ENCODE measurements around the gene CABP4. TPM values are rescaled to one million over a fixed set of nuclear protein-coding genes. Genes with fewer than 3 reads are reported as not detected.

The CABP4 gene
- total RNA-seq, 1 experiment from 2014 or later, result not detected

DNA sequence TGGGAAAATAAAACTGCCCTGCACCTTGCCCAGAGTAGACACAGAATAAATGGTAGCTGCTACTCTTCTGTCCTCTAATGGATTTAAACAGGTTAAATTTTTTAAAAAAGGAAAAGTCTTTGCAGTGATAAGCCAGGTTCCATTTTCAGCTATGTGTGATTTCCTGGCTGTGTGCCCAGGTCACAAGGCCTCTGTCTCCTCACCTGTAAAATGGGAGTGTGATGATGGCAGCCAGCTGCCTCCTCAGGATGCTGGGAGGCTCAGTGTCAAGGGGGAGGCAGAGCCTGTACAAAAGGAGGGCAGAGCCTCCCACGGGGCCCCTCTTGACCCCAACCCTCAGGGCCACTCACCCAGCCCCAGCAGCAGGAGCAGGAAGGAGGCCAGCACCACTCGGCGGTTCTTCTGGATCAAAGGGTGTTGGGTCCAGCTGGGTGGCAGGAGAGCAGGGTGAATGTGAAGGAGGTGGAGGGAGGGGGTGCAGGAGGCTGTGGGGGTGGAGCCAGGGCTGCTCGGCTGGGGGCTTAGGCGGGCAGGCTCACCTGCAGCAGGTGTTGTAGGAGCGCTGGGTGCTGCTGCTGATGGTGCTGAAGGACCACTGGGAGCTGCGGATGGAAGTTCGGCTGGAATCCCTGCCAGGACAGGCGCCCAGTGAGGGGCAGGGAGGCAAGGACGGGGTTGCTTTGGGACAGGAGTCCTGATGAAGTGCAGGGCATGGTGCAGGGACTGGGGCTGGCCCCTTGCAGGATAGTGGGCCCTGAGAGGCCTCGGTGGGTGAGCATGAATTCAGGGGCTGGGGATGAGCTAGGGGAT is 12.0 kb downstream of the CABP4 start:
- Mint-ChIP-seq H3K9me3 (ENCODE audit: unreplicated experiment) (no peaks in the 10 kb centered on the region), H3K36me3 (ENCODE audit: insufficient read depth, unreplicated experiment) (peaks cover 17% of the 10 kb centered on the region), H3K4me1 (ENCODE audit: insufficient read depth, unreplicated experiment) (peaks cover 20% of the 10 kb centered on the region), H3K4me3 (ENCODE audit: unreplicated experiment) (peak overlapping the region; percentile 95), H3K27me3 (ENCODE audit: insufficient read depth, unreplicated experiment) (no peaks in the 10 kb centered on the region), H3K27ac (ENCODE audit: low read depth, unreplicated experiment) (peak overlapping the region; percentile 79)
- DNase-seq (ENCODE audit: unreplicated experiment), result no peak
- BruUV-seq (replicated peaks), result no TSS peak
- POLR2A ChIA-PET, result interaction anchor here (1.2 to 3.2 kb wide), 10 partner anchors 8 to 116 kb away, joined by 3 to 48 read pairs (median 12); partner anchors contain the start of genes AIP, CDK2AP2, GSTP1 and POLD4
- CTCF ChIA-PET, result interaction anchor here (0.7 to 1.9 kb wide), 4 partner anchors 39 to 195 kb away, joined by 3 to 8 read pairs (median 4); partner anchors contain the start of gene RPS6KB2
- TF ChIP-seq, protein P1, sequence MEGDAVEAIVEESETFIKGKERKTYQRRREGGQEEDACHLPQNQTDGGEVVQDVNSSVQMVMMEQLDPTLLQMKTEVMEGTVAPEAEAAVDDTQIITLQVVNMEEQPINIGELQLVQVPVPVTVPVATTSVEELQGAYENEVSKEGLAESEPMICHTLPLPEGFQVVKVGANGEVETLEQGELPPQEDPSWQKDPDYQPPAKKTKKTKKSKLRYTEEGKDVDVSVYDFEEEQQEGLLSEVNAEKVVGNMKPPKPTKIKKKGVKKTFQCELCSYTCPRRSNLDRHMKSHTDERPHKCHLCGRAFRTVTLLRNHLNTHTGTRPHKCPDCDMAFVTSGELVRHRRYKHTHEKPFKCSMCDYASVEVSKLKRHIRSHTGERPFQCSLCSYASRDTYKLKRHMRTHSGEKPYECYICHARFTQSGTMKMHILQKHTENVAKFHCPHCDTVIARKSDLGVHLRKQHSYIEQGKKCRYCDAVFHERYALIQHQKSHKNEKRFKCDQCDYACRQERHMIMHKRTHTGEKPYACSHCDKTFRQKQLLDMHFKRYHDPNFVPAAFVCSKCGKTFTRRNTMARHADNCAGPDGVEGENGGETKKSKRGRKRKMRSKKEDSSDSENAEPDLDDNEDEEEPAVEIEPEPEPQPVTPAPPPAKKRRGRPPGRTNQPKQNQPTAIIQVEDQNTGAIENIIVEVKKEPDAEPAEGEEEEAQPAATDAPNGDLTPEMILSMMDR (IDR thresholded peaks at IDR 0.05; ENCODE audit: unreplicated experiment), result no peak
- intact Hi-C loops (cut with micrococcal nuclease), result no loop called here

DNA sequence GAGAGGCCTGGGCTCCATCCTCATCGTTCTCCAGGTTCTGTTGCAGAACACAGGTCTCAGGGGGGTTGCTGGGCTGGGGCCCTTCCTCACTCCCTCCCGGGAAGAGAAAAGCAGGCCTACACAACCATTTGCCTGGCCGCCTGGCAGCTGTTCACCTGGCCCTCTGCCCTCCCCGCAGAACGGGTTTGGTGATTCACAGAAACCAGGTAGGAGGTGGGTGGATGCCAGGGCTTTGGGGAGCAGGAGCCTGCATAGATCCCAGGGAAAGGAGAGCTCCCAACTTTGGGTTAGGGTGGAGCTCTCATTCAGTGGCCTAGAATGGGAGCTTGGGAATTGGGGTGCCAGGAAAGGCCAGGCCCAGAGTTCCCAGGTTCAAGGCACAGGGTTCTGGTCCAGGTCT is 12.9 kb downstream of the CABP4 start:
- peak; percentile 88 for DNase-seq (ENCODE audit: unreplicated experiment)
- Mint-ChIP-seq H3K27me3 (ENCODE audit: insufficient read depth, unreplicated experiment) (no peaks in the 10 kb centered on the region), H3K4me1 (ENCODE audit: insufficient read depth, unreplicated experiment) (peaks cover 20% of the 10 kb centered on the region), H3K36me3 (ENCODE audit: insufficient read depth, unreplicated experiment) (peaks cover 17% of the 10 kb centered on the region), H3K9me3 (ENCODE audit: unreplicated experiment) (no peaks in the 10 kb centered on the region), H3K4me3 (ENCODE audit: unreplicated experiment) (peak overlapping the region; percentile 95), H3K27ac (ENCODE audit: low read depth, unreplicated experiment) (peak overlapping the region; percentile 79)
- intact Hi-C loops (cut with micrococcal nuclease), result no loop called here
- POLR2A ChIA-PET, result interaction anchor here (0.6 to 3.2 kb wide), 28 partner anchors 9 to 229 kb away, joined by 3 to 48 read pairs (median 4); partner anchors contain the start of genes AIP, CDK2AP2, CLCF1 and CORO1B
- TF ChIP-seq, protein P1 (IDR thresholded peaks at IDR 0.05; ENCODE audit: unreplicated experiment), result no peak
- CTCF ChIA-PET, result interaction anchor here (0.6 to 1.9 kb wide), 11 partner anchors 9 to 413 kb away, joined by 3 to 8 read pairs (median 3); partner anchors contain the start of gene RPS6KB2
- BruUV-seq (replicated peaks), result TSS peak; percentile 6

DNA sequence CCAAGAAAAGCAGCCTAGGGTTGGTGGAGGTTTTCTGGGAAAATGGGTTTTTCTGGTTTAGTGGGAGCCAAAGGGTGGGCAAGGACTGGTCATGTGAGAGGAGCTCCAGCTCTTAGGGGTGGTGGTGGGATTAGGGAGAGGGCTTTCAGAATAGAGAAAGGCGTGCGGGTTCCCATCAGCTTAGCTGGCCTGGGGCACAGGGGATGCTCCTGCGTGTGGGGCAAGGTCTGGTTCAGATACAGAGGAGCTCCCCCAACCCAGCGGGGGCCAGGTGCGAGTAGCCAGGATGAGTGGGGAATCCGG is 13.3 kb downstream of the CABP4 start:
- DNase-seq (ENCODE audit: unreplicated experiment), result no peak
- Mint-ChIP-seq H3K4me3 (ENCODE audit: unreplicated experiment) (peak overlapping the region; percentile 95), H3K9me3 (ENCODE audit: unreplicated experiment) (no peaks in the 10 kb centered on the region), H3K27me3 (ENCODE audit: insufficient read depth, unreplicated experiment) (no peaks in the 10 kb centered on the region), H3K27ac (ENCODE audit: low read depth, unreplicated experiment) (peak overlapping the region; percentile 79), H3K36me3 (ENCODE audit: insufficient read depth, unreplicated experiment) (peaks cover 17% of the 10 kb centered on the region), H3K4me1 (ENCODE audit: insufficient read depth, unreplicated experiment) (peaks cover 20% of the 10 kb centered on the region)
- TF ChIP-seq, protein P1 (IDR thresholded peaks at IDR 0.05; ENCODE audit: unreplicated experiment), result no peak
- no TSS peak for BruUV-seq (replicated peaks)
- CTCF ChIA-PET, result interaction anchor here (0.6 to 1.9 kb wide), 12 partner anchors 9 to 413 kb away, joined by 3 to 8 read pairs (median 3); partner anchors contain the start of gene RPS6KB2
- intact Hi-C loops (cut with micrococcal nuclease), result no loop called here
- POLR2A ChIA-PET, result interaction anchor here (0.6 to 3.2 kb wide), 29 partner anchors 8 to 229 kb away, joined by 3 to 48 read pairs (median 4); partner anchors contain the start of genes AIP, CDK2AP2, CLCF1 and CORO1B
